G401.6 (cell line): ENCODE data around the gene SLC35E1.
"Not testable (repeated sequence)": the region's sequence is repeated elsewhere in the genome, so short reads cannot be mapped to it uniquely, and the experiment has no call there.

Source experiments
- FAIRE-seq: peaks from 2 replicates; lab custom pipeline; 2012; peaks lifted over from hg19 to GRCh38; lab: Jason Lieb, UNC

Gene SLC35E1

GRCh38 chr19:16581145-16581970 lies 9.1 kb upstream of the SLC35E1 start:
- no peak for FAIRE-seq

GRCh38 chr19:16579381-16579780 lies 7.2 kb upstream of the SLC35E1 start:
- FAIRE-seq, result no peak

GRCh38 chr19:16577531-16577985 lies 5.3 kb upstream of the SLC35E1 start:
- FAIRE-seq, result no peak

- no peak for FAIRE-seq
These were observed 4.7 kb upstream of the SLC35E1 start for GRCh38 chr19:16576690-16577530.

- no peak for FAIRE-seq
These were observed 3.9 kb upstream of the SLC35E1 start for GRCh38 chr19:16575861-16576689.

GRCh38 chr19:16575282-16575681 lies 3.1 kb upstream of the SLC35E1 start:
- no peak for FAIRE-seq

- no peak for FAIRE-seq
These were observed 1.7 kb upstream of the SLC35E1 start for GRCh38 chr19:16573925-16574324.

- no peak for FAIRE-seq
These were observed 1.1 kb upstream of the SLC35E1 start for GRCh38 chr19:16573296-16573695.

GRCh38 chr19:16571822-16572331 lies 338 bp downstream of the SLC35E1 start:
- no peak for FAIRE-seq

GRCh38 chr19:16571283-16571682 lies 932 bp downstream of the SLC35E1 start:
- no peak for FAIRE-seq

- no peak for FAIRE-seq
These were observed 2.5 kb downstream of the SLC35E1 start for GRCh38 chr19:16569609-16570320.

- no peak for FAIRE-seq
These were observed 5.5 kb downstream of the SLC35E1 start for GRCh38 chr19:16566702-16567101.

GRCh38 chr19:16566161-16566560 lies 6.1 kb downstream of the SLC35E1 start:
- no peak for FAIRE-seq

GRCh38 chr19:16564842-16565241 lies 7.4 kb downstream of the SLC35E1 start:
- FAIRE-seq, result no peak

- FAIRE-seq, result no peak
These were observed 9.6 kb downstream of the SLC35E1 start for GRCh38 chr19:16562608-16563025.

GRCh38 chr19:16561382-16561781 lies 10.8 kb downstream of the SLC35E1 start:
- FAIRE-seq, result no peak

- no peak for FAIRE-seq
These were observed 12.4 kb downstream of the SLC35E1 start for GRCh38 chr19:16559780-16560276.

- no peak for FAIRE-seq
These were observed 17.4 kb downstream of the SLC35E1 start for GRCh38 chr19:16554776-16555175.

- not testable (repeated sequence) for FAIRE-seq
These were observed 20.3 kb downstream of the SLC35E1 start for GRCh38 chr19:16551902-16552301.

- FAIRE-seq, result no peak
These were observed 23.3 kb downstream of the SLC35E1 start for GRCh38 chr19:16548956-16549355.
